DMS53 treated with DMSO at 0.1 percent for 48 hours (cell line): ENCODE results near the gene MTHFSD.
A peak's percentile ranks its signal among the peaks of the same experiment; 100 is the strongest.

Source experiments
- DNase-seq: peaks from one replicate; lab custom pipeline; 2025; ENCODE audit not compliant: unreplicated experiment; lab: John Stamatoyannopoulos, UW

The MTHFSD gene

DNA sequence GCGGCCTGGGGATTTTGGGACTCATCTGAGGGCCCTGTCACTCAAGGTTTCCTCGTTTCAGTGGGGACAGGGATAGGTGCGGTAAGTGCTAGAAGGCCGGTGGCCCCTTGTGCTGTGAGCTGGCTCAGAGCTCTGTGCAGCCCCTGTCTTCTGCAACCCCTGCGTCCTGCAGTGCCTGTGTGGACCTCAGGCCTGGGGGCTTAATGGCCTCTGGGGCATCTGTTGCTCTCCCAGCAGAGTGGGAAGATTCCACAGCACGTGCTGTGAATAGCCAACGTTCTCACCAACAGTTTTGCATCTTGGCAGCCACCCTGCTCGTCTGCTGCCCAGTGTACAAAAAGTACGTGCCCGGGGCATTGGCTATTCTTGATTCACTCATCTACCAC, 16.5 kb upstream of the MTHFSD start:
- no peak for DNase-seq

DNA sequence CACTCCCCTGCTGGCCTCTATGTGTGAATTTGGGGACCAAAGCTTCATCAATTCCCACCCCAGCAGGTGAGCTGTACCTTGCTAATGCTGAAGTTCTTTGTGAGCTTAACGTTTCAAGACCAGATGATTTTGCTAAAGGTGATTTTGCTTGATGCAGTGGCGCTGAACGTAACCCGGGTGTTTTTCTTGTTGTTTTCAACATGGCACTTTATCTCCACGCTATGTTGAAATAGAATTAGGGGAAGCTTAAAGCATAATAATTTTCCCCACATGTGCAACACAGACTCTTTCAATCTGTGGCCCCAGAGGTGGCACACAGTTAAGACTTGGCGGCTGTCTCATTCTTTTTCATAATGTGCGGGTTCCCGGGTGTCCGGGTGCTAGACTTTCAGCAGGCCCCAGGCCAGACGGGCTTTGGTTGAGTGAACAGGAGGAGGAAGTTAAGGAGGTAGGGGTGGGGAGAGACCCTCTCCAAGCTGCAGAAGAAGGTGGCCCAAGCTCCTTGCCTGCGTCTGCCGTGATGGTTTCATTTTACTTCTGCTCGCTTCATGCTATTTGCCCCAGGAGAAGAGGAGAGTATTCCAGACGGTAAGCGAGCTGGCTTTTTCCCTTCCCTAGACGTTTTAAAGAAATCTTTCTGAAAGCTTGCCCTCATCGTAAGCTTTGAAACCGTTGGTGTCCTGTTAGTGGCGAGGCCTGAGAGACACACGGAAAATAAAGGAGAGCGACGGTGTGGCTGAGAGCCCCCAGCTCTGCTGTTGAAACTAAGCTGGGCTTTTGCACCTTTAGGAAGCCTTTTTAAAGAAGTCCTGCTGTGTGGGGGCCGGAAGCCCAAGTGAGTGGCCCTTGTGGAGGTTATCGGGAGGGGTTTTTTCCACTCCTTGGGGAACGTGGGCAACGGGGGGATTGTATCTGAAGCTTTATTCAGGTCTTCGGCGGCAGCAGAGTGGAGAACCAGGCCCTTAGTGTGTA, 15.8 kb upstream of the MTHFSD start:
- no peak for DNase-seq

DNA sequence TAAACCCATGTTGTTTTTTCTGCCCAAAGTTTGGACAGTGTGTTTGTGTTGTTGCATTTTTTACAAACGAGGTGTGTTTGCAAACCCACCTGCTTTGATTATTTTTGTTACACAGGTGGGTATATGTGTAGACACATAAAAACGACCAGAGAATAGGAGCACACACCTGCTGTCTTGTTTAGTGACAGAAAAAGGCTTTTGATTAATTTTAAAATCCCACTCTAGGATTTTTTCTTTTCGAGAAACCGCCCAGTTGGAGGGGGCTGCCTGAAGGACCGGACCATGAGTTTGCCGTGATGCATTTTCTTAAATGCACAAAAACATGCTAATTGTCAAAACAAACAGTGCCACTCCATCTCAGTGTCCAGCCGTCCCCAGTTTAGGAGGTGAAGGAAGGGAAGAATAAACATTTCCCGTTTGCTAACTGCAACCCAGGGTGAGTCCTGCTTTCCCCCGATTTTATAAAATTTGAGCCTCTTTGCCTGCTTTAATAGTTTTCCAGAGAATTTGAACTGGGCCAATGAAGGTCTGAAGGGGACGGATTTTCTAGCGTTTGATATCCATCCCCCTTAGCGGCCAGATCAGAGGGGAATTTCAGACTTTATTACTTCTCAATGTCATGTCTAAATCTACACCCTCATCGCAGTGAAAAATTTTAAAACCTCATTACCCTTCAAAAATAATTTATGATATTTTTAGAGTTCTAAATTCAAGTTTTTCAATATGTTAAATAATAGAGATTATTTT, 14.8 kb upstream of the MTHFSD start:
- DNase-seq, result no peak

DNA sequence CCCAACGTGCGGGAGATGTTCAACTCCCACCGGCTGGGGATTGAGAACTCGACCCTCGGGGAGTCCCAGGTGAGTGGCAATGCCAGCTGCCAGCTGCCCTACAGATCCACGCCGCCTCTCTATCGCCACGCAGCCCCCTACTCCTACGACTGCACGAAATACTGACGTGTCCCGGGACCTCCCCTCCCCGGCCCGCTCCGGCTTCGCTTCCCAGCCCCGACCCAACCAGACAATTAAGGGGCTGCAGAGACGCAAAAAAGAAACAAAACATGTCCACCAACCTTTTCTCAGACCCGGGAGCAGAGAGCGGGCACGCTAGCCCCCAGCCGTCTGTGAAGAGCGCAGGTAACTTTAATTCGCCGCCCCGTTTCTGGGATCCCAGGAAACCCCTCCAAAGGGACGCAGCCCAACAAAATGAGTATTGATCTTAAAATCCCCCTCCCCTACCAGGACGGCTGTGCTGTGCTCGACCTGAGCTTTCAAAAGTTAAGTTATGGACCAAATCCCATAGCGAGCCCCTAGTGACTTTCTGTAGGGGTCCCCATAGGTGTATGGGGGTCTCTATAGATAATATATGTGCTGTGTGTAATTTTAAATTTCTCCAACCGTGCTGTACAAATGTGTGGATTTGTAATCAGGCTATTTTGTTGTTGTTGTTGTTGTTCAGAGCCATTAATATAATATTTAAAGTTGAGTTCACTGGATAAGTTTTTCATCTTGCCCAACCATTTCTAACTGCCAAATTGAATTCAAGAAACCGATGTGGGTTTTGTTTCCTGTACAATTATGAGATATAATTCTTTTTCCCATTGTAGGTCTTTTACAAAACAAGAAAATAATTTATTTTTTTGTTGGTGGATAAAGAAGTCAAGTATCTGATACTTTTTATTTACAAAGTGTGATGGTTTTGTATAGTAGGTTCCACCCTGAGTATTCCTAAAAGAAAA, 13.9 kb upstream of the MTHFSD start:
- no peak for DNase-seq

DNA sequence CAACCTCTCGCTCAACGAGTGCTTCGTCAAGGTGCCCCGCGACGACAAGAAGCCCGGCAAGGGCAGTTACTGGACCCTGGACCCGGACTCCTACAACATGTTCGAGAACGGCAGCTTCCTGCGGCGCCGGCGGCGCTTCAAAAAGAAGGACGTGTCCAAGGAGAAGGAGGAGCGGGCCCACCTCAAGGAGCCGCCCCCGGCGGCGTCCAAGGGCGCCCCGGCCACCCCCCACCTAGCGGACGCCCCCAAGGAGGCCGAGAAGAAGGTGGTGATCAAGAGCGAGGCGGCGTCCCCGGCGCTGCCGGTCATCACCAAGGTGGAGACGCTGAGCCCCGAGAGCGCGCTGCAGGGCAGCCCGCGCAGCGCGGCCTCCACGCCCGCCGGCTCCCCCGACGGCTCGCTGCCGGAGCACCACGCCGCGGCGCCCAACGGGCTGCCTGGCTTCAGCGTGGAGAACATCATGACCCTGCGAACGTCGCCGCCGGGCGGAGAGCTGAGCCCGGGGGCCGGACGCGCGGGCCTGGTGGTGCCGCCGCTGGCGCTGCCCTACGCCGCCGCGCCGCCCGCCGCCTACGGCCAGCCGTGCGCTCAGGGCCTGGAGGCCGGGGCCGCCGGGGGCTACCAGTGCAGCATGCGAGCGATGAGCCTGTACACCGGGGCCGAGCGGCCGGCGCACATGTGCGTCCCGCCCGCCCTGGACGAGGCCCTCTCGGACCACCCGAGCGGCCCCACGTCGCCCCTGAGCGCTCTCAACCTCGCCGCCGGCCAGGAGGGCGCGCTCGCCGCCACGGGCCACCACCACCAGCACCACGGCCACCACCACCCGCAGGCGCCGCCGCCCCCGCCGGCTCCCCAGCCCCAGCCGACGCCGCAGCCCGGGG, 12.9 kb upstream of the MTHFSD start:
- no peak for DNase-seq

DNA sequence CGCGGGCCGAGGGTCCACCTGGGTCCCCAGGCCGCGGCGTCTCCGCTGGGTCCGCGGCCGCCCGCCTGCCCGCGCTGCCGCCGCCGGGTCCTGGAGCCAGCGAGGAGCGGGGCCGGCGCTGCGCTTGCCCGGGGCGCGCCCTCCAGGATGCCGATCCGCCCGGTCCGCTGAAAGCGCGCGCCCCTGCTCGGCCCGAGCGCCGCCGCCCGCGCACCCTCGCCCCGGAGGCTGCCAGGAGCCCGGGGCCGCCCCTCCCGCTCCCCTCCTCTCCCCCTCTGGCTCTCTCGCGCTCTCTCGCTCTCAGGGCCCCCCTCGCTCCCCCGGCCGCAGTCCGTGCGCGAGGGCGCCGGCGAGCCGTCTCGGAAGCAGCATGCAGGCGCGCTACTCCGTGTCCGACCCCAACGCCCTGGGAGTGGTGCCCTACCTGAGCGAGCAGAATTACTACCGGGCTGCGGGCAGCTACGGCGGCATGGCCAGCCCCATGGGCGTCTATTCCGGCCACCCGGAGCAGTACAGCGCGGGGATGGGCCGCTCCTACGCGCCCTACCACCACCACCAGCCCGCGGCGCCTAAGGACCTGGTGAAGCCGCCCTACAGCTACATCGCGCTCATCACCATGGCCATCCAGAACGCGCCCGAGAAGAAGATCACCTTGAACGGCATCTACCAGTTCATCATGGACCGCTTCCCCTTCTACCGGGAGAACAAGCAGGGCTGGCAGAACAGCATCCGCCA, 12.1 kb upstream of the MTHFSD start:
- DNase-seq, result no peak

DNA sequence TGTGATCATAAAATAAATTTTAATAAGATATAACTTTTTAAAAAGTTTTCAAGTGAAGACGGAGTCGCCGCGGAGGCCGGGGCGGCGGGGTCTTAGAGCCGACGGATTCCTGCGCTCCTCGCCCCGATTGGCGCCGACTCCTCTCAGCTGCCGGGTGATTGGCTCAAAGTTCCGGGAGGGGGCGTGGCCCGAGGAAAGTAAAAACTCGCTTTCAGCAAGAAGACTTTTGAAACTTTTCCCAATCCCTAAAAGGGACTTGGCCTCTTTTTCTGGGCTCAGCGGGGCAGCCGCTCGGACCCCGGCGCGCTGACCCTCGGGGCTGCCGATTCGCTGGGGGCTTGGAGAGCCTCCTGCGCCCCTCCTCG, 11.5 kb upstream of the MTHFSD start, which contains the start of gene FOXC2:
TSS of gene FOXC2 (plus strand) at position 229 of the 365 bp plus-strand sequence. CDS start 507 bp downstream, outside the sequence.
- no peak for DNase-seq

DNA sequence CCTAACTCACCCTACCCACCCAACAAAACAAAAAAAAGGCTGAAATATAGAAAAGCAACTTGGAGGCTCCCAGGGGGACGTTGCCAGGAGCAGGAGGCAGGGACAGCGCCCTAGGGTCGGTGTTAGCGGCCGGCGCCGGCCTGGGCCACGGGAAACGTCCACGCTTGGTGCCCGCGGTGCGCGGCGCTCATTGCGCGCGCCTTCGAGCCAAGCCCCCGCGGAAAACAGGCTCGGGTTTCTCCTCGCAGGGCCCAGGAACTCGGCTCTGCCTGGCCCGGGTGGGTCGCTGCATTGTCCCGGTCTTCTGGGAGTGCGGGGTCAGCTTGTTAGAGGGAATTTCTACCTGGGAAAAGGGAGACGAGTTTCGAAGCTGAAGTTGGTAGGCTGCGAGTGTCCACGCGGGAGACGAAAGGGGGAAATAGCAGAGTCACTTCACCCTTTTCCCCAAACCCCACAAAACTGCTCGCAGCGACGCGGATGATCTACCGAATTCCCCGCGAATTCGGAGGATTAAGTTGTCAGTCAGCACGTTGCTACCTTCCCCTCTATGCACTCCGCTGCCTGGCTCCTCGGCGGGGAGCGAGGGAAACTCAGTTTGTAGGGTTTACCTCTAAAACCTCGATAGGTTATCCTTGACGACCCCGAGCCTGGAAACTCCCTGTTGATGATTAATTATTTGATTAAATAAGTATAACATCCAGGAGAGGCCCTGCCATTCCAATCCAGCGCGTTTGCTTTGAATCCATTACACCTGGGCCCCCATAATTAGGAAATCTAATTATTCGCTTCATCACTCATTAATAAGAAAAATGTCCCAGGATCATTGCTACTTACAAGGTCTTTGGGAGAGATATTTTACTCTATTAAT, 10.8 kb upstream of the MTHFSD start:
- no peak for DNase-seq

DNA sequence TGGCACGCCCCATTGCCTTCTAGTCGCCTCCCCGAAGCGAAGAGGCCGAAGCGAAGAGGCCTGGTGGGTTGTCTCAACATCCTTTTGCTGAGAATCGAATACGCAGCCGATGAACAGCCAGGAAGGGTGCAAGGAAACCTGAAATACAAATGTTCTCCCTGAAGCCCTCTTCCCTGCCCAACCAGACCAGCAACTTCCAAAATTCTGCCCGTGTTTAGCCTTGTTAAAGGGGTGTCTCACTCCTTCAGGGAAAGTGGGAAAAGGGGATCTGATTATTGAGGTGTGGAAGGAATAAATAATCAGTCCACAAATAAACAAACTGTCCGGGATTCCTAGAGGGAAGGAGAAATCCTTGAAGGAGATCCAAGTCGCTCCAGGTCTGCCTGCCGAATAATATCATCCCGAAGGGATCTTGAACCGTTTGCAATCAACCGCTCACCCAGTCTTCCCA, 10.2 kb upstream of the MTHFSD start:
- DNase-seq, result no peak

DNA sequence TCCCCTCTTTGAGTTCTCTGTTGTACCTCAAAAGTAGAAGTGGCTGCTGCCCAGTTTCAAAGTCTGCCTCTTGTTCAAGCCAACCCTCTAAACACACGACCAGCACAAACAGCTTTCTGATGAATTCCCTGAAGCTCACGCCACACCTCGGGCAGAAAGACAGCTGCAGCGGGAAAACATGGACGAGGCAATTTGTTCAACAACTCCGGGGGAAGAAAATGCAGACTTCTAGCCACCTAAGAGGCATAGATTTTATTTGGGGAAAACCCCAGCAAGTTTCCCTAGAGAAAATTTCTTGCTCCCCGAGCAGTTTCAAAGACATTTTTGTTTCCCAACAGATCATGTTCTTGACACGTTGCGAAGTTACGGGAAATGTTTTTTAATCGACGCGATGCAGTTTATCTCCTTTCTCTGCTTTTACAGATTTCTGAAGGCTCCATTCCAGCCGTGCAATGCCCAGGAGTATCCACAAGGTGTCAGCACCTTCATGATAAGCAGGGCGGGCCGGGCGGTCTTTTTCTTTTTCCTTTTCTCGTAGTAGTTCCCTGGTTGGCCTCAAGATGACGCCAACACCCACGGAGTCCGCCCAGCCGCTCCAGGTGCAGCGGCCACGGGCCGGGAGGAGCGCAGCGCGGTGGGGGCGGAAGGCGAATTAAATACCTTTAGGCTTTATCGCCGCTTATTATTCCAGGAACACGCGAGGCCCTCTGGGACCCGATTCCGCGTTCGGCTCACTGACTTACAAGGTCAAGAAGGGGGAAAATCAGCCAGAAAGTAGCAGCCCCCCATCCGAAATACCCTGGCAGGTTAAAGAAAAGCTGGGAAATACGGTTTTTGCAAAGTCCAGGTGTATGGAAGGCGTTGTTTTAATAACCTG, 8.7 kb upstream of the MTHFSD start:
- peak; percentile 38 for DNase-seq

DNA sequence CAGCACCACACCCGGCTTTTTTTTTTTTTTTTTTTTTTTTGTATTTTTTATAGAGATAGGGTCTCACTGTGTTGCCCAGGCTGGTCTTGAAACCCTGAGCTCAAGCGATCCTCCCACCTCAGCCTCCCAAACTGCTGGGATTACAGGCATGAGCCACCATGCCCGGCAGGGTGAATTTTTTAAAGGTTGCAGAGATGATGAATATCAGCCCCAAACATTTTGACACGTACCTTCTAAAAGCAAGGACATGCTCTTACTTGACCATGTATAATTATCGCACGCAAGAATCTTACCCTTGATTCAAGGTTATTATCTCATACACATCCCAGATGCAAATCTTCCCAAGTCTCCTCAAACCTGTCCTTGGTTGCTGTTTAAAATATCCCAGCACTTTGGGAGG, 7.3 kb upstream of the MTHFSD start:
- DNase-seq, result no peak

DNA sequence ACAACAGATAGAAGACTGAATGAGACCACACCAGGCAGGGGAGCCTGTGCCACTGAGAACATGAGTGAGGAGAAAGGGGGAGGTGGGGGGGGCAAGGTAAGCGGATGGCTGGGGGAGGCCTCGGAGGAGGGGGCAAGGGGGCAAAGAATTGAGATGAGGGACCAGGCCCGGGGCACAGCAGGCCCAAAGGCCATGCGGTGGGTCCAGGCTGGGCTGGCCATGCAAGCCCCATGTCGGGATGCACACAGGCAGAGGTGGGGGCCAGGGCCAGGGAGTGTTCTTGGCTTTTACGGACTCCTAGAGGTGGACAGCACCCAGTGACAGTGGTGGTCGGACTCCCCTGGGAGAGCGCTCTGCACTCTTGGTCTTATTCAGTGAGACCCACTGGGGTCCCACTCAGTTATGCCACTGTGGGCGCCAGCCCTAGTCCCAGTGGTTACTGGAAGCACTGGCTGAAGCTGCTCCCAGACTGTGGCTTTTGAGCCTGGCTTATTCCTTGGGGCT, 4.8 kb upstream of the MTHFSD start:
- no peak for DNase-seq

DNA sequence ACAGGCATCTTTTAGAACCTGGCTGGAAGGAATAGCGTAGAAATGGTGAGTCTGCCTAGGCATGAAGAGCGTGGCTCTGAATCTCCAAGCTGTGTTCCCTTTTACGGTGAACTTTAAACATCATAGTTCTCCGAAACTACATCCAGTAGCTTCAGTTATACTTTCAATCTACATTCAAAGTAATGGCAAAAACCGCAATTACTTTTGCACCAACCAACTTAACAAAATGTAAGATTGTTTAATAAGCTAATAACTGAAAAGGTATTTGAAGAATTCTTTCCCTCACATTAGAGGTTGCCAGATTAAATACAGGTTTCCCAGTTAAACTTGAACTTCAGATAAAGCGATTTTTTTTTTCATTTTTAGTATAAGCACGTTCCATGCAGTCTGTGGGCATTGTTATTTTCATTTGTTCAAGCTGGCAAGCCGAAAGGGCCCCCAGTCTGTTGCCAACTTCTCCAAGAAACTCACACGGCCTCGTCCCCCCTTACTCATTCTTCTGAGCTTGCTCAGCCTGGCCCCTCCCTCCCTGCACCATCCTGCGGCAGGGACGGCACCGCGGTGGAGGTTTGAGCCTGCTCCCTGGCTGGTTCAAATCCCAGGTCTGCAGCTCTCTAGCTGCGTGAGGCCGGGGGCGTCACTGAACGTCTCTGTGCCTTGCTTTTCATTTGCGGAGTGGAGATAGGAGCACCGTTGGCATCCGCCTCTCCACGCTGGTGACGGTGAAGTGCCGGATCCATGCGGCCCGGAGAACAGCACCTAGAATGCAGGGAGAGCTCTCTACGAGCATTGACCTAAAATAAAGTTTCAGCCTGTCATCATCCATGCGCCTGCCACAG, 3.5 kb upstream of the MTHFSD start:
- no peak for DNase-seq

DNA sequence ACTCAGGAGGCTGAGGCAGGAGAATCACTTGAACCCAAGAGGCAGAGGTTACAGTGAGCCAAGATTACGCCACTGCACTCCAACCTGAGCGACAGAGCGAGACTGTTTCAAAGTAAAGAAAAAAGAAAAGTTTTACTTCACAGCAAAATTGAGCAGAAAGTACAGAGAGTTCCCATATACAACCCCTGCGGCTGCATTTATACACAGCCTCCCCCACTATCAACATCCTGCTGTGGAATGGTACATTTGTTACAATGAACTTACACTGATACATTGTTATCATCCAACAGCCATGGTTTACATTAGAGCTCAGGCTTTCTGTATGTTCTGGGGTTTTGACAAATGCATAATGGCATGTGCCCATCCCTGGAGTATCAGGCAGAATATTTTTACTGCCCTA, 2.6 kb upstream of the MTHFSD start:
- no peak for DNase-seq

DNA sequence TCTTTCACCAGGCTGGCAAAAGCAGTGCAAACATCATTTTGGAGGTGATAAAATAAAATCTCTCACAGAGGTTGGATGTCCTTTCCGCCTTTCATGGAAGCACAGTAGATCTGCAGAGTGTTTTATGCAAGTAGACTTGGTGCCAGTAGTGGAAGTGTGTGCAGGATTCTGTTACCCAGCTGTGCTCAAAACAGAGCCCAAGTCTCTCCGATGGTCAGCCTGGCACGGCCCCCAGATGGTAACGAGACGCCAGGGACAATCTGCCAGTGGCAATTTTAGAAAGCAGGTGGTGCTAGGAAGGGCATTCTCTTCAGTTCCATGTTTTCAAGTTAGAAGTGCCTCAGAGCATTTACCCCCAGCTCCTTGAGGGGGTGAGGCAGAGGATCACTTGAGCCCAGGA, 1.5 kb upstream of the MTHFSD start:
- no peak for DNase-seq

DNA sequence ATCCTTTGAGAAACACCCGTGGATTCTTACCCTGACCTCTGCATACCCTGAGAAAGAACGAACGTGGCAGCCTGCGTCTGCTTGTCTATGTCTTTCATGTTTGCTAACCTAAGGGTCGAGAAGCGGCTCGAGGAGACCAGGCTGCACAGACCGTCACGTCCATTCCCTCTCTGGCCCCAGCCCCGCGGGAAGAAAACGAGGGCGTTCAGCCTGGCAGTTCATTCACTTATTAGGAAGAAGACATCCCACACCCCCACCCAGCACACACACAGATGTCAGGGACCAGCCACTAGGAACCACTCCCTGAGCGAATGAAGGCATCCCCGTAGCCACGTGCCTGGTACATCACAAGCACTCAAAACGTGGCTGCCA, 655 bp upstream of the MTHFSD start:
- no peak for DNase-seq

DNA sequence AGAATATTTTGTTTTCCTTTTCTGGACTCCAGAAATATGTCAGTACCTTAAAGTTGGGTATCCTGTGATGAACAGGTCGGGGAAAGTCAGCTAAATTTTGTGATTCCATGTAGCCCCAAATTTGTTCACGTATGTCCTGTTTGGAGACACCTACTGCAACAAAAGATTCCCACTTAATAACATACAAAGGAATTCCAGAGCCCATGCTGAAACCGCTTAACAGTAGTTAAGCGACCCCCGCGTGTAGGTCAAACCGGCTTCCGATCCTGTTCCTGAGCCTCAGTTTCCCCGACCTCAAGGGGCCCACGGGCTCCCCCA, 477 bp downstream of the MTHFSD start:
- no peak for DNase-seq
